Upper lobe of right lung (tissue), 1 donor: Measurements from ENCODE around the gene SIRPA. TPM values are rescaled to one million over a fixed set of nuclear protein-coding genes. Genes with fewer than 3 reads are reported as not detected.

Experiments
- ATAC-seq: fragments of 200-7000 bp; cut with Tn5 transposase; one replicate; pipeline ENCODE4 v1.9.1; 2020; ENCODE audit warnings: mild to moderate bottlenecking, moderate library complexity
- DNase-seq: peaks from one replicate; pipeline ENCODE4 v3.0.0-alpha.2; 2020
- H3K27ac ChIP-seq: fragments of 200-600 bp; one replicate; pipeline ENCODE4 v1.8.0; 2022
- H3K27me3 ChIP-seq: fragments of 200-600 bp; one replicate; pipeline ENCODE4 v1.8.0; 2022; ENCODE audit warnings: mild to moderate bottlenecking
- H3K36me3 ChIP-seq: fragments of 200-600 bp; one replicate; pipeline ENCODE4 v1.8.0; 2022
- H3K4me1 ChIP-seq: fragments of 200-600 bp; one replicate; pipeline ENCODE4 v1.8.0; 2022
- H3K4me3 ChIP-seq: fragments of 200-600 bp; one replicate; pipeline ENCODE4 v1.8.0; 2022; ENCODE audit warnings: mild to moderate bottlenecking
- H3K9me3 ChIP-seq: fragments of 200-600 bp; one replicate; pipeline ENCODE4 v1.8.0; 2022
- CTCF ChIP-seq: fragments of 200-600 bp; IDR thresholded peaks from one replicate; pipeline ENCODE4 v1.8.0; 2022; ENCODE audit warnings: antibody characterized with exemption
- intact Hi-C: fragments of 100-400 bp; cut with DNase I; formaldehyde crosslinking; loops from one replicate; pipeline ENCODE4 v1.11.0; 2022
- total RNA-seq: library from RNA; stranded (reverse); fragmentation: NEBNext Ultra II Directional; extraction: Animal tissue kit (Norgen Biotek cat#: 25700); gene quantifications from one replicate; pipeline ENCODE4 v1.2.1, GENCODE V29; 2021
- donor health status: DM: no; HTN: yes; CAD: no; lungs with severe emphysema.

The SIRPA gene
- total RNA-seq, 1 donor from 2014 or later, result 93.8 TPM

GRCh38 chr20:1877609-1878200, 17.5 kb upstream of the SIRPA start:
- DNase-seq (no peak), ATAC-seq (no peak)
- Histone ChIP-seq H3K27ac (no peak overlapping the region), H3K27me3 (peaks cover 17% of the 10 kb centered on the region), H3K4me3 (no peak overlapping the region), H3K4me1 (peaks cover 6% of the 10 kb centered on the region), H3K36me3 (no peaks in the 10 kb centered on the region), H3K9me3 (no peaks in the 10 kb centered on the region)
- TF ChIP-seq CTCF, result no peak
- intact Hi-C loops, result no loop called here

- DNase-seq, result no peak
- Histone ChIP-seq H3K4me3 (no peak overlapping the region), H3K9me3 (no peaks in the 10 kb centered on the region), H3K27me3 (peaks cover 17% of the 10 kb centered on the region), H3K27ac (no peak overlapping the region), H3K4me1 (peaks cover 6% of the 10 kb centered on the region), H3K36me3 (no peaks in the 10 kb centered on the region)
- no peak for TF ChIP-seq CTCF
- intact Hi-C loops, result no loop called here
- ATAC-seq, result no peak
Observed at GRCh38 chr20:1879369-1879768, 15.8 kb upstream of the SIRPA start.

- Histone ChIP-seq H3K36me3 (no peaks in the 10 kb centered on the region), H3K4me3 (no peak overlapping the region), H3K4me1 (peaks cover 6% of the 10 kb centered on the region), H3K27ac (no peak overlapping the region), H3K9me3 (no peaks in the 10 kb centered on the region), H3K27me3 (peaks cover 21% of the 10 kb centered on the region)
- no peak for DNase-seq
- TF ChIP-seq CTCF, result no peak
- ATAC-seq, result no peak
- intact Hi-C loops, result no loop called here
Observed at GRCh38 chr20:1879934-1880333, 15.3 kb upstream of the SIRPA start.

GRCh38 chr20:1880529-1881239, 14.5 kb upstream of the SIRPA start:
- ATAC-seq (no peak), DNase-seq (no peak)
- intact Hi-C loops, result no loop called here
- H3K36me3 ChIP-seq, result no peaks in the 10 kb centered on the region
- no peak overlapping the region for H3K4me3 ChIP-seq
- H3K27ac ChIP-seq, result no peak overlapping the region
- TF ChIP-seq CTCF, result no peak
- H3K9me3 ChIP-seq, result no peaks in the 10 kb centered on the region
- H3K27me3 ChIP-seq, result peaks cover 21% of the 10 kb centered on the region
- peaks cover 6% of the 10 kb centered on the region for H3K4me1 ChIP-seq

- H3K36me3 ChIP-seq, result no peaks in the 10 kb centered on the region
- intact Hi-C loops, result no loop called here
- no peak for DNase-seq
- ATAC-seq, result peak; percentile 16
- H3K4me3 ChIP-seq, result no peak overlapping the region
- peaks cover 21% of the 10 kb centered on the region for H3K27me3 ChIP-seq
- H3K27ac ChIP-seq, result no peak overlapping the region
- TF ChIP-seq CTCF, result no peak
- H3K9me3 ChIP-seq, result no peaks in the 10 kb centered on the region
- peaks cover 6% of the 10 kb centered on the region for H3K4me1 ChIP-seq
Observed at GRCh38 chr20:1881240-1881835, 13.9 kb upstream of the SIRPA start.
